Measurements from ENCODE around the gene OR4K13.

OR4K13 gene

GRCh38 chr14:20008156-20008555 lies 27.7 kb downstream of the OR4K13 start:
- DNase-seq (ENCODE audit: low read depth), result no peak
- TF ChIP-seq, protein P1, sequence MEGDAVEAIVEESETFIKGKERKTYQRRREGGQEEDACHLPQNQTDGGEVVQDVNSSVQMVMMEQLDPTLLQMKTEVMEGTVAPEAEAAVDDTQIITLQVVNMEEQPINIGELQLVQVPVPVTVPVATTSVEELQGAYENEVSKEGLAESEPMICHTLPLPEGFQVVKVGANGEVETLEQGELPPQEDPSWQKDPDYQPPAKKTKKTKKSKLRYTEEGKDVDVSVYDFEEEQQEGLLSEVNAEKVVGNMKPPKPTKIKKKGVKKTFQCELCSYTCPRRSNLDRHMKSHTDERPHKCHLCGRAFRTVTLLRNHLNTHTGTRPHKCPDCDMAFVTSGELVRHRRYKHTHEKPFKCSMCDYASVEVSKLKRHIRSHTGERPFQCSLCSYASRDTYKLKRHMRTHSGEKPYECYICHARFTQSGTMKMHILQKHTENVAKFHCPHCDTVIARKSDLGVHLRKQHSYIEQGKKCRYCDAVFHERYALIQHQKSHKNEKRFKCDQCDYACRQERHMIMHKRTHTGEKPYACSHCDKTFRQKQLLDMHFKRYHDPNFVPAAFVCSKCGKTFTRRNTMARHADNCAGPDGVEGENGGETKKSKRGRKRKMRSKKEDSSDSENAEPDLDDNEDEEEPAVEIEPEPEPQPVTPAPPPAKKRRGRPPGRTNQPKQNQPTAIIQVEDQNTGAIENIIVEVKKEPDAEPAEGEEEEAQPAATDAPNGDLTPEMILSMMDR (conservative IDR thresholded peaks at IDR 0.05; ENCODE audit: low read depth, low read length), result no peak
- H3K4me3 ChIP-seq (ENCODE audit: low read length), result no peak overlapping the region

DNA sequence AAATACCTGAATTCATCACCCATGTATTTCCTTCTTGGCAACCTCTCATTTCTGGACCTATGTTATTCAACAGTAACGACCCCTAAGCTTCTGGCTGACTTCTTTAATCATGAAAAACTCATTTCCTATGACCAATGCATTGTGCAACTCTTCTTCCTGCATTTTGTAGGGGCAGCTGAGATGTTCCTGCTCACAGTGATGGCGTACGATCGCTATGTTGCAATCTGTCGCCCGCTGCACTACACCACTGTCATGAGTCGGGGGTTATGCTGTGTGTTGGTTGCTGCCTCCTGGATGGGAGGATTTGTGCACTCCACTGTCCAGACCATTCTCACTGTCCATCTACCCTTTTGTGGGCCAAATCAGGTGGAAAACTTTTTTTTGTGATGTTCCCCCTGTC lies 33.5 kb downstream of the OR4K13 start:
- TF ChIP-seq, protein P1 (conservative IDR thresholded peaks at IDR 0.05; ENCODE audit: low read depth, low read length), result no peak
- H3K4me3 ChIP-seq (ENCODE audit: low read length), result no peak overlapping the region
- no peak for DNase-seq (ENCODE audit: low read depth)

- no peak for DNase-seq (ENCODE audit: low read depth)
- H3K4me3 ChIP-seq (ENCODE audit: low read length), result no peak within 1 kb of the TSS
- TF ChIP-seq, protein P1 (conservative IDR thresholded peaks at IDR 0.05; ENCODE audit: low read depth, low read length), result no peak
Observed at GRCh38 chr14:20001863-20002262, 34.0 kb downstream of the OR4K13 start, which contains the start of gene OR4Q2. Gene OR4Q2, plus strand, starts transcription at chr14:20002163.

- DNase-seq (ENCODE audit: low read depth), result no peak
- H3K4me3 ChIP-seq (ENCODE audit: low read length), result no peak overlapping the region
- TF ChIP-seq, protein P1 (conservative IDR thresholded peaks at IDR 0.05; ENCODE audit: low read depth, low read length), result no peak
Observed at GRCh38 chr14:19993438-19993837, 42.4 kb downstream of the OR4K13 start.

Measured in retinal pigment epithelial cell (primary cell).